Calu3 (cell line): ENCODE results near the gene SOX8. TPM values are rescaled to one million over a fixed set of nuclear protein-coding genes. Genes with fewer than 3 reads are reported as not detected.

Experiments
- BruUV-seq: library from RNA; stranded (reverse); fragments of 400-500 nt; replicated peaks from 2 replicates; lab custom pipeline; 2021; lab: Mats Ljungman, UMichigan
- CTCF ChIA-PET: fragments of 300-600 bp; sonication (Branson Sonifier 250); formaldehyde crosslinking; loops from one replicate; lab custom pipeline; 2022; ENCODE audit warnings: antibody characterized with exemption; lab: Charles Lee
- DNase-seq: peaks from one replicate; pipeline ENCODE4 v3.0.0; 2022
- H3K27ac Mint-ChIP-seq: one replicate; pipeline ENCODE4 v1.8.0; 2022; ENCODE audit warnings: mixed read lengths; ENCODE audit not compliant: unreplicated experiment
- H3K27me3 Mint-ChIP-seq: one replicate; pipeline ENCODE4 v1.8.0; 2022; ENCODE audit warnings: mixed read lengths; ENCODE audit not compliant: unreplicated experiment
- H3K36me3 Mint-ChIP-seq: one replicate; pipeline ENCODE4 v1.8.0; 2022; ENCODE audit warnings: mild to moderate bottlenecking, moderate library complexity, mixed read lengths; ENCODE audit not compliant: insufficient read depth, unreplicated experiment
- H3K4me1 Mint-ChIP-seq: one replicate; pipeline ENCODE4 v1.8.0; 2022; ENCODE audit warnings: mild to moderate bottlenecking, low read depth, mixed read lengths; ENCODE audit not compliant: unreplicated experiment
- H3K4me3 Mint-ChIP-seq: one replicate; pipeline ENCODE4 v1.8.0; 2022; ENCODE audit warnings: mild to moderate bottlenecking, low read depth, moderate library complexity, mixed read lengths; ENCODE audit not compliant: unreplicated experiment
- H3K9me3 Mint-ChIP-seq: one replicate; pipeline ENCODE4 v1.8.0; 2022; ENCODE audit warnings: low read depth, mixed read lengths; ENCODE audit not compliant: unreplicated experiment
- intact Hi-C: fragments of 100-400 bp; cut with micrococcal nuclease; formaldehyde crosslinking; loops from one replicate; pipeline ENCODE4 v1.10.0; 2022; ENCODE audit not compliant: unreplicated experiment
- total RNA-seq: library from RNA; stranded (reverse); gene quantifications from 2 replicates; pipeline ENCODE4 v1.2.3, GENCODE V29; 2022
- TF ChIP-seq, protein P1 (sequence below): fragments of 200-600 bp; IDR thresholded peaks from one replicate; pipeline ENCODE4 v1.8.0; 2022; ENCODE audit warnings: antibody characterized with exemption; ENCODE audit not compliant: unreplicated experiment

Gene SOX8
- total RNA-seq, 1 experiment from 2014 or later, result 0.92 TPM

- no peak overlapping the region for H3K27ac Mint-ChIP-seq
- intact Hi-C loops, result no loop called here
- H3K36me3 Mint-ChIP-seq, result peaks cover 8% of the 10 kb centered on the region
- H3K27me3 Mint-ChIP-seq, result no peaks in the 10 kb centered on the region
- no TSS peak for BruUV-seq
- TF ChIP-seq, protein P1, sequence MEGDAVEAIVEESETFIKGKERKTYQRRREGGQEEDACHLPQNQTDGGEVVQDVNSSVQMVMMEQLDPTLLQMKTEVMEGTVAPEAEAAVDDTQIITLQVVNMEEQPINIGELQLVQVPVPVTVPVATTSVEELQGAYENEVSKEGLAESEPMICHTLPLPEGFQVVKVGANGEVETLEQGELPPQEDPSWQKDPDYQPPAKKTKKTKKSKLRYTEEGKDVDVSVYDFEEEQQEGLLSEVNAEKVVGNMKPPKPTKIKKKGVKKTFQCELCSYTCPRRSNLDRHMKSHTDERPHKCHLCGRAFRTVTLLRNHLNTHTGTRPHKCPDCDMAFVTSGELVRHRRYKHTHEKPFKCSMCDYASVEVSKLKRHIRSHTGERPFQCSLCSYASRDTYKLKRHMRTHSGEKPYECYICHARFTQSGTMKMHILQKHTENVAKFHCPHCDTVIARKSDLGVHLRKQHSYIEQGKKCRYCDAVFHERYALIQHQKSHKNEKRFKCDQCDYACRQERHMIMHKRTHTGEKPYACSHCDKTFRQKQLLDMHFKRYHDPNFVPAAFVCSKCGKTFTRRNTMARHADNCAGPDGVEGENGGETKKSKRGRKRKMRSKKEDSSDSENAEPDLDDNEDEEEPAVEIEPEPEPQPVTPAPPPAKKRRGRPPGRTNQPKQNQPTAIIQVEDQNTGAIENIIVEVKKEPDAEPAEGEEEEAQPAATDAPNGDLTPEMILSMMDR, result no peak
- H3K4me1 Mint-ChIP-seq, result peaks cover 14% of the 10 kb centered on the region
- DNase-seq, result no peak
- H3K4me3 Mint-ChIP-seq, result no peak overlapping the region
- CTCF ChIA-PET, result no interaction called here
- H3K9me3 Mint-ChIP-seq, result peaks cover 2% of the 10 kb centered on the region
Measured at GRCh38 chr16:959232-960040, 22.1 kb upstream of the SOX8 start.

GRCh38 chr16:962366-962765 is 19.2 kb upstream of the SOX8 start:
- TF ChIP-seq, protein P1, result no peak
- no peaks in the 10 kb centered on the region for H3K27me3 Mint-ChIP-seq
- no peak overlapping the region for H3K27ac Mint-ChIP-seq
- CTCF ChIA-PET, result no interaction called here
- peaks cover 19% of the 10 kb centered on the region for H3K36me3 Mint-ChIP-seq
- BruUV-seq, result no TSS peak
- H3K4me1 Mint-ChIP-seq, result peaks cover 19% of the 10 kb centered on the region
- no peak for DNase-seq
- intact Hi-C loops, result no loop called here
- H3K9me3 Mint-ChIP-seq, result peaks cover 8% of the 10 kb centered on the region
- no peak overlapping the region for H3K4me3 Mint-ChIP-seq

GRCh38 chr16:962901-963814 is 18.4 kb upstream of the SOX8 start:
- H3K4me1 Mint-ChIP-seq, result peaks cover 19% of the 10 kb centered on the region
- peaks cover 8% of the 10 kb centered on the region for H3K9me3 Mint-ChIP-seq
- no TSS peak for BruUV-seq
- peaks cover 19% of the 10 kb centered on the region for H3K36me3 Mint-ChIP-seq
- CTCF ChIA-PET, result interaction anchor here (1.2 to 1.7 kb wide), 2 partner anchors 10 to 17 kb away, joined by 5 to 8 read pairs; no protein-coding TSS in a partner anchor
- TF ChIP-seq, protein P1, result no peak
- H3K27me3 Mint-ChIP-seq, result no peaks in the 10 kb centered on the region
- H3K4me3 Mint-ChIP-seq, result peak overlapping the region; percentile 55
- intact Hi-C loops, result no loop called here
- no peak overlapping the region for H3K27ac Mint-ChIP-seq
- DNase-seq, result no peak

- no TSS peak for BruUV-seq
- Mint-ChIP-seq H3K36me3 (peaks cover 19% of the 10 kb centered on the region), H3K4me1 (peaks cover 19% of the 10 kb centered on the region), H3K9me3 (peaks cover 8% of the 10 kb centered on the region), H3K27ac (no peak overlapping the region), H3K27me3 (no peaks in the 10 kb centered on the region), H3K4me3 (peak overlapping the region; percentile 55)
- TF ChIP-seq, protein P1, result no peak
- CTCF ChIA-PET, result interaction anchor here (0.7 to 1.7 kb wide), 4 partner anchors 9 to 259 kb away, joined by 5 to 8 read pairs (median 6); no protein-coding TSS in a partner anchor
- intact Hi-C loops, result no loop called here
- DNase-seq, result no peak
Measured at GRCh38 chr16:963913-964312, 17.7 kb upstream of the SOX8 start.
